Naive thymus-derived CD8-positive, alpha-beta T cell (primary cell): ENCODE data around the gene FIGNL2. TPM values are rescaled to one million over a fixed set of nuclear protein-coding genes. Genes with fewer than 3 reads are reported as not detected.
A peak's percentile ranks its signal among the peaks of the same experiment; 100 is the strongest.

Source experiments
- ATAC-seq, 2 donors: fragments of 150-1000 bp; cut with Tn5 transposase in 1 of 2; sonication (Bioruptor Pico), chemical (Tn5 transposase) in 1 of 2; 1 replicate in 1 of 2; 2 replicates in 1 of 2; pipeline ENCODE4 v1.10.0; 2021; ENCODE audit warnings: mild to moderate bottlenecking in 2 of 2, moderate library complexity in 2 of 2
- POLR2A ChIA-PET: fragments of 350-600 bp; sonication (Branson Sonifier 250); formaldehyde crosslinking; loops from one replicate; lab custom pipeline; 2021; ENCODE audit warnings: antibody characterized with exemption; lab: Charles Lee
- DNase-seq, 10 donors: peaks; one replicate each; pipeline versions ENCODE4 v3.0.0 to v3.0.0-alpha.2; 2020 to 2022
- H3K27ac Mint-ChIP-seq, 10 donors: one replicate each; pipeline ENCODE4 v1.8.0; 2020 to 2022; ENCODE audit warnings: mild to moderate bottlenecking in 10 of 10, mixed read lengths in 10 of 10, moderate library complexity in 4 of 10, inconsistent platforms in 1 of 10
- H3K27me3 Mint-ChIP-seq, 5 donors: one replicate each; pipeline ENCODE4 v1.8.0; 2021 to 2022; ENCODE audit warnings: mixed read lengths in 5 of 5
- H3K36me3 Mint-ChIP-seq, 3 donors: one replicate each; pipeline ENCODE4 v1.8.0; 2020 to 2022; ENCODE audit warnings: mixed read lengths in 3 of 3, mild to moderate bottlenecking in 2 of 3, inconsistent platforms in 1 of 3
- H3K4me1 Mint-ChIP-seq, 4 donors: one replicate each; pipeline ENCODE4 v1.8.0; 2021 to 2022; ENCODE audit warnings: mixed read lengths in 4 of 4
- H3K4me3 Mint-ChIP-seq, 10 donors: one replicate each; pipeline ENCODE4 v1.8.0; 2020 to 2022; ENCODE audit warnings: mild to moderate bottlenecking in 10 of 10, mixed read lengths in 10 of 10, moderate library complexity in 6 of 10, inconsistent platforms in 1 of 10
- H3K9me3 Mint-ChIP-seq, 9 donors: one replicate each; pipeline ENCODE4 v1.8.0; 2020 to 2022; ENCODE audit warnings: mixed read lengths in 9 of 9, mild to moderate bottlenecking in 3 of 9, inconsistent platforms in 1 of 9, moderate library complexity in 1 of 9
- polyA plus RNA-seq, 3 donors: library from polyadenylated mRNA; unstranded; fragments of 300-500 nt; fragmentation: Illumina TruSeq; gene quantifications; one replicate each; pipeline ENCODE4 v1.2.3, GENCODE V29; 2021
- total RNA-seq, 8 experiments: library from RNA in 2 of 8; stranded (reverse) in 2 of 8; gene quantifications; one replicate each; pipeline ENCODE4 v1.2.3 and lab custom pipeline; 2021 to 2026

Gene FIGNL2
- total and polyA plus RNA-seq, 5 experiments from 2014 or later, result 0.08 to 3.2 (median 1.5) TPM; not detected in 1

GRCh38 chr12:51872689-51872981, 24.1 kb upstream of the FIGNL2 start:
- no peaks in the 10 kb centered on the region for H3K9me3 Mint-ChIP-seq
- POLR2A ChIA-PET, result no interaction called here
- DNase-seq (no peak), ATAC-seq (no peak)
- no peak overlapping the region for H3K4me3 Mint-ChIP-seq
- peaks cover 14 to 44% (median 23%) of the 10 kb centered on the region in 5 donors for H3K27me3 Mint-ChIP-seq
- H3K36me3 Mint-ChIP-seq, result no peaks in the 10 kb centered on the region
- H3K4me1 Mint-ChIP-seq, result peaks cover 14 to 21% (median 20%) of the 10 kb centered on the region in 4 donors
- no peak overlapping the region for H3K27ac Mint-ChIP-seq

GRCh38 chr12:51871918-51872688, 23.6 kb upstream of the FIGNL2 start:
- DNase-seq, result no peak
- no peak for ATAC-seq
- Mint-ChIP-seq H3K36me3 (no peaks in the 10 kb centered on the region), H3K27me3 (peaks cover 19 to 49% (median 29%) of the 10 kb centered on the region in 5 donors), H3K4me1 (peaks cover 14 to 21% (median 20%) of the 10 kb centered on the region in 4 donors), H3K4me3 (no peak overlapping the region), H3K27ac (no peak overlapping the region), H3K9me3 (no peaks in the 10 kb centered on the region)
- POLR2A ChIA-PET, result no interaction called here

- ATAC-seq (no peak), DNase-seq (no peak)
- H3K27ac Mint-ChIP-seq, result no peak overlapping the region
- peaks cover 21 to 57% (median 32%) of the 10 kb centered on the region in 5 donors for H3K27me3 Mint-ChIP-seq
- no peak overlapping the region for H3K4me3 Mint-ChIP-seq
- H3K9me3 Mint-ChIP-seq, result no peaks in the 10 kb centered on the region
- no peaks in the 10 kb centered on the region for H3K36me3 Mint-ChIP-seq
- H3K4me1 Mint-ChIP-seq, result peaks cover 14 to 21% (median 20%) of the 10 kb centered on the region in 4 donors
- POLR2A ChIA-PET, result no interaction called here
Observed at GRCh38 chr12:51871126-51871525, 22.6 kb upstream of the FIGNL2 start.

- Mint-ChIP-seq H3K4me3 (peak overlapping the region in 5 of 10 donors; percentile 6 to 55 (median 23)), H3K27me3 (peaks cover 21 to 63% (median 33%) of the 10 kb centered on the region in 5 donors), H3K27ac (peak overlapping the region in 1 of 10 donors; percentile 4), H3K9me3 (no peaks in the 10 kb centered on the region), H3K36me3 (no peaks in the 10 kb centered on the region), H3K4me1 (peaks cover 14 to 21% (median 20%) of the 10 kb centered on the region in 4 donors)
- ATAC-seq (no peak), DNase-seq (no peak)
- POLR2A ChIA-PET, result interaction anchor here (1.0 kb wide), 1 partner anchor 65 kb away, joined by 4 read pairs; no protein-coding TSS in a partner anchor
Observed at GRCh38 chr12:51870504-51870903, 22.0 kb upstream of the FIGNL2 start.

- ATAC-seq (no peak), DNase-seq (no peak)
- H3K9me3 Mint-ChIP-seq, result no peaks in the 10 kb centered on the region
- peaks cover 14 to 21% (median 20%) of the 10 kb centered on the region in 4 donors for H3K4me1 Mint-ChIP-seq
- peaks cover 21 to 69% (median 34%) of the 10 kb centered on the region in 5 donors for H3K27me3 Mint-ChIP-seq
- POLR2A ChIA-PET, result interaction anchor here (1.0 kb wide), 1 partner anchor 66 kb away, joined by 4 read pairs; no protein-coding TSS in a partner anchor
- peak overlapping the region in 2 of 10 donors; percentile 0 to 4 for H3K27ac Mint-ChIP-seq
- peak overlapping the region in 8 of 10 donors; percentile 15 to 55 (median 32) for H3K4me3 Mint-ChIP-seq
- no peaks in the 10 kb centered on the region for H3K36me3 Mint-ChIP-seq
Observed at GRCh38 chr12:51869931-51870330, 21.4 kb upstream of the FIGNL2 start.

GRCh38 chr12:51869496-51869865, 21.0 kb upstream of the FIGNL2 start:
- H3K27me3 Mint-ChIP-seq, result peaks cover 21 to 73% (median 37%) of the 10 kb centered on the region in 5 donors
- H3K9me3 Mint-ChIP-seq, result no peaks in the 10 kb centered on the region
- no peak overlapping the region for H3K27ac Mint-ChIP-seq
- POLR2A ChIA-PET, result no interaction called here
- H3K36me3 Mint-ChIP-seq, result no peaks in the 10 kb centered on the region
- DNase-seq (no peak), ATAC-seq (no peak)
- H3K4me3 Mint-ChIP-seq, result peak overlapping the region in 8 of 10 donors; percentile 15 to 63 (median 32)
- H3K4me1 Mint-ChIP-seq, result peaks cover 15 to 23% (median 21%) of the 10 kb centered on the region in 4 donors

GRCh38 chr12:51868821-51869495, 20.4 kb upstream of the FIGNL2 start:
- DNase-seq (no peak), ATAC-seq (peak in 1 of 2 donors; percentile 52)
- POLR2A ChIA-PET, result no interaction called here
- Mint-ChIP-seq H3K27me3 (peaks cover 21 to 76% (median 40%) of the 10 kb centered on the region in 5 donors), H3K27ac (no peak overlapping the region), H3K36me3 (no peaks in the 10 kb centered on the region), H3K4me1 (peaks cover 16 to 26% (median 23%) of the 10 kb centered on the region in 4 donors), H3K9me3 (no peaks in the 10 kb centered on the region), H3K4me3 (peak overlapping the region; percentile 18 to 72 (median 41))

GRCh38 chr12:51867796-51868428, 19.4 kb upstream of the FIGNL2 start:
- POLR2A ChIA-PET, result interaction anchor here (0.6 kb wide), 1 partner anchor 25 kb away, joined by 4 read pairs; no protein-coding TSS in a partner anchor
- Mint-ChIP-seq H3K4me1 (peaks cover 19 to 33% (median 29%) of the 10 kb centered on the region in 4 donors), H3K36me3 (no peaks in the 10 kb centered on the region), H3K4me3 (peak overlapping the region in 8 of 10 donors; percentile 55 to 72 (median 63)), H3K9me3 (no peaks in the 10 kb centered on the region), H3K27me3 (peaks cover 23 to 84% (median 47%) of the 10 kb centered on the region in 5 donors), H3K27ac (no peak overlapping the region)
- ATAC-seq, result no peak
- no peak for DNase-seq

GRCh38 chr12:51867371-51867770, 18.9 kb upstream of the FIGNL2 start:
- ATAC-seq (no peak), DNase-seq (no peak)
- Mint-ChIP-seq H3K9me3 (no peaks in the 10 kb centered on the region), H3K4me1 (peaks cover 19 to 33% (median 29%) of the 10 kb centered on the region in 4 donors), H3K4me3 (no peak overlapping the region), H3K27me3 (peaks cover 23 to 89% (median 51%) of the 10 kb centered on the region in 5 donors), H3K27ac (no peak overlapping the region), H3K36me3 (no peaks in the 10 kb centered on the region)
- POLR2A ChIA-PET, result interaction anchor here (0.6 kb wide), 1 partner anchor 25 kb away, joined by 4 read pairs; no protein-coding TSS in a partner anchor

- H3K36me3 Mint-ChIP-seq, result no peaks in the 10 kb centered on the region
- ATAC-seq, result no peak
- POLR2A ChIA-PET, result interaction anchor here (0.6 kb wide), 1 partner anchor 1211 kb away, joined by 3 read pairs; no protein-coding TSS in a partner anchor
Observed at GRCh38 chr12:51866762-51867161, 18.2 kb upstream of the FIGNL2 start.

GRCh38 chr12:51866324-51866723, 17.8 kb upstream of the FIGNL2 start:
- H3K27me3 Mint-ChIP-seq, result peaks cover 23 to 93% (median 59%) of the 10 kb centered on the region in 5 donors
- H3K9me3 Mint-ChIP-seq, result no peaks in the 10 kb centered on the region

More at GRCh38 chr12:51866762-51867161, 18.2 kb upstream of the FIGNL2 start:
- Mint-ChIP-seq H3K9me3 (no peaks in the 10 kb centered on the region), H3K27ac (no peak overlapping the region), H3K4me3 (no peak overlapping the region), H3K4me1 (peaks cover 19 to 34% (median 29%) of the 10 kb centered on the region in 4 donors), H3K27me3 (peaks cover 23 to 93% (median 56%) of the 10 kb centered on the region in 5 donors)
- no peak for DNase-seq

GRCh38 chr12:51865757-51866270, 17.3 kb upstream of the FIGNL2 start:
- peaks cover 19 to 34% (median 29%) of the 10 kb centered on the region in 4 donors for H3K4me1 Mint-ChIP-seq
- peaks cover 23 to 93% (median 59%) of the 10 kb centered on the region in 5 donors for H3K27me3 Mint-ChIP-seq
- no peak overlapping the region for H3K4me3 Mint-ChIP-seq
- no peaks in the 10 kb centered on the region for H3K9me3 Mint-ChIP-seq
- no peak for DNase-seq
- no peak for ATAC-seq
- no peaks in the 10 kb centered on the region for H3K36me3 Mint-ChIP-seq
- H3K27ac Mint-ChIP-seq, result no peak overlapping the region
- POLR2A ChIA-PET, result no interaction called here

More at GRCh38 chr12:51866324-51866723, 17.8 kb upstream of the FIGNL2 start:
- Mint-ChIP-seq H3K36me3 (no peaks in the 10 kb centered on the region), H3K4me1 (peaks cover 19 to 34% (median 29%) of the 10 kb centered on the region in 4 donors), H3K4me3 (no peak overlapping the region), H3K27ac (no peak overlapping the region)
- ATAC-seq, result no peak
- no peak for DNase-seq
- POLR2A ChIA-PET, result interaction anchor here (0.6 kb wide), 1 partner anchor 1211 kb away, joined by 3 read pairs; no protein-coding TSS in a partner anchor
